Lung (tissue), 12 donors: ENCODE measurements around the gene RGS17. TPM values are rescaled to one million over a fixed set of nuclear protein-coding genes. Genes with fewer than 3 reads are reported as not detected.
"Not testable (repeated sequence)": the region's sequence is repeated elsewhere in the genome, so short reads cannot be mapped to it uniquely, and the experiment has no call there.

Experiments
- ATAC-seq: fragments of 200-7000 bp; cut with Tn5 transposase; one replicate; pipeline ENCODE4 v1.9.1; 2020; ENCODE audit warnings: moderate number of reproducible peaks; ENCODE audit not compliant: insufficient read depth, low FRiP score
- DNase-seq, 3 donors: peaks; one replicate each; pipeline ENCODE4 v3.0.0-alpha.2; 2013 to 2017
- H3K27ac ChIP-seq, 2 donors: one replicate each; pipeline ENCODE4 v1.5.1; 2013; ENCODE audit warnings: mild to moderate bottlenecking in 2 of 2, moderate library complexity in 2 of 2, control low read depth in 1 of 2, inconsistent platforms in 1 of 2, low read depth in 1 of 2, low read length in 1 of 2
- H3K27me3 ChIP-seq, 3 donors: one replicate each; pipeline ENCODE4 v1.5.1; 2013; ENCODE audit warnings: low read length in 2 of 3; ENCODE audit not compliant: control insufficient read depth in 3 of 3, insufficient read depth in 3 of 3
- H3K36me3 ChIP-seq, 4 donors: one replicate each; pipeline ENCODE4 v1.5.1; 2013; ENCODE audit warnings: low read length in 4 of 4, mild to moderate bottlenecking in 1 of 4, moderate library complexity in 1 of 4; ENCODE audit not compliant: control insufficient read depth in 4 of 4, insufficient read depth in 4 of 4
- H3K4me1 ChIP-seq, 5 donors: one replicate each; pipeline ENCODE4 v1.5.1; 2013; ENCODE audit warnings: low read length in 5 of 5, mild to moderate bottlenecking in 2 of 5, moderate library complexity in 1 of 5; ENCODE audit not compliant: control insufficient read depth in 5 of 5, insufficient read depth in 5 of 5
- H3K4me3 ChIP-seq: one replicate; pipeline ENCODE4 v1.5.1; 2013; ENCODE audit warnings: mild to moderate bottlenecking, control low read depth, moderate library complexity
- H3K9ac ChIP-seq, 2 donors: one replicate each; pipeline ENCODE4 v1.5.1; 2013; ENCODE audit warnings: low read length in 2 of 2, control low read depth in 1 of 2; ENCODE audit not compliant: insufficient read depth in 1 of 2
- H3K9me3 ChIP-seq, 4 donors: one replicate each; pipeline ENCODE4 v1.5.1; 2013; ENCODE audit warnings: low read length in 3 of 4, mild to moderate bottlenecking in 1 of 4, moderate library complexity in 1 of 4; ENCODE audit not compliant: control insufficient read depth in 4 of 4, insufficient read depth in 3 of 4
- WGBS, 2 donors: extraction: QIAGEN DNeasy Blood & Tissue Kit; methylation state at CpG; one replicate each; pipeline ENCODE4 v1.1.7; 2013; 5-methylcytosine and 5-hydroxymethylcytosine counted together
- polyA plus RNA-seq, 2 donors: library from polyadenylated mRNA; stranded (reverse); fragments of 200-250 nt; gene quantifications; one replicate each; pipeline ENCODE4 v1.2.1, GENCODE V29; 2013
- total RNA-seq, 2 donors: library from RNA; depleted of rRNA in 1 of 2; stranded (reverse); fragments of >200 nt in 1 of 2; gene quantifications; one replicate each; pipeline ENCODE4 v1.2.1, GENCODE V29; 2014 to 2021
- TF ChIP-seq, protein P1 (sequence below): IDR thresholded peaks from 2 replicates; pipeline ENCODE4 v1.5.1; 2012; ENCODE audit warnings: mild to moderate bottlenecking; ENCODE audit errors: control extremely low read depth, extremely low read depth
- donor health status: control.
- donor health status: control.
- donor health status: Bipolar disorder and iron deficiency.
- donor health status: healthy.
- donor health status: DM: yes; HTN: yes; CAD: no.

RGS17 gene
- total and polyA plus RNA-seq, 4 donors: 0.17 to 1.7 (median 0.41) TPM

- Histone ChIP-seq H3K27ac (no peak overlapping the region), H3K36me3 (peaks cover 3 to 40% (median 21%) of the 10 kb centered on the region in 4 donors), H3K4me1 (peaks cover 0 to 6% (median 3%) of the 10 kb centered on the region in 5 donors), H3K9ac (no peak overlapping the region), H3K27me3 (no peaks in the 10 kb centered on the region), H3K9me3 (no peaks in the 10 kb centered on the region), H3K4me3 (no peak overlapping the region)
- TF ChIP-seq, protein P1, sequence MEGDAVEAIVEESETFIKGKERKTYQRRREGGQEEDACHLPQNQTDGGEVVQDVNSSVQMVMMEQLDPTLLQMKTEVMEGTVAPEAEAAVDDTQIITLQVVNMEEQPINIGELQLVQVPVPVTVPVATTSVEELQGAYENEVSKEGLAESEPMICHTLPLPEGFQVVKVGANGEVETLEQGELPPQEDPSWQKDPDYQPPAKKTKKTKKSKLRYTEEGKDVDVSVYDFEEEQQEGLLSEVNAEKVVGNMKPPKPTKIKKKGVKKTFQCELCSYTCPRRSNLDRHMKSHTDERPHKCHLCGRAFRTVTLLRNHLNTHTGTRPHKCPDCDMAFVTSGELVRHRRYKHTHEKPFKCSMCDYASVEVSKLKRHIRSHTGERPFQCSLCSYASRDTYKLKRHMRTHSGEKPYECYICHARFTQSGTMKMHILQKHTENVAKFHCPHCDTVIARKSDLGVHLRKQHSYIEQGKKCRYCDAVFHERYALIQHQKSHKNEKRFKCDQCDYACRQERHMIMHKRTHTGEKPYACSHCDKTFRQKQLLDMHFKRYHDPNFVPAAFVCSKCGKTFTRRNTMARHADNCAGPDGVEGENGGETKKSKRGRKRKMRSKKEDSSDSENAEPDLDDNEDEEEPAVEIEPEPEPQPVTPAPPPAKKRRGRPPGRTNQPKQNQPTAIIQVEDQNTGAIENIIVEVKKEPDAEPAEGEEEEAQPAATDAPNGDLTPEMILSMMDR: no peak
- WGBS, 2 donors: 46 to 62% methylated on average over 4 of the region's 4 CpGs
- ATAC-seq (peak; percentile 47), DNase-seq (no peak)
These were observed 155.7 kb downstream of the RGS17 start for GRCh38 chr6:152975204-152975915.

DNA sequence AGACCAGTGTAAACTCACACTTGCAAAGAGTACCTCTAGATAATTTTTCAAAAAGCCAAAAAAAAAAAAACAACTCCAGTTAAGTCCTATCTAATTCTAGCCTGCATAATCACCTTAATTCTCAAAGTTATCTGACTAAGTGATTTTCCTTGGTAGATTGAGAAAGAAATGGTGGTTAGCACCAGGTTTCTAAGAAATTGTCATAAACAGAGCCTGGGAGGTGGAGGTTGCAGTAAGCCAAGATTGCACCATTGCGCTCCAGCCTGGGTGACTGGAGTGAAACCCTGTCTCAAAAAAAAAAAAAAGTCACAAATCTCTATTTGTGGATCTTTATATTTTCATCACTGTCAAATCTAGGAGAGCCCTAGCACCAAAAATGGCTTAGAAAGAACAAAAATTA, 157.2 kb downstream of the RGS17 start:
- no peak overlapping the region for H3K27ac ChIP-seq
- H3K27me3 ChIP-seq: no peaks in the 10 kb centered on the region
- no peak overlapping the region for H3K4me3 ChIP-seq
- ATAC-seq: no peak
- peaks cover 0 to 4% (median 1%) of the 10 kb centered on the region in 4 donors for H3K9me3 ChIP-seq
- H3K9ac ChIP-seq: no peak overlapping the region
- H3K36me3 ChIP-seq: peaks cover 3 to 50% (median 31%) of the 10 kb centered on the region in 4 donors
- H3K4me1 ChIP-seq: peaks cover 0 to 2% (median 0%) of the 10 kb centered on the region in 5 donors
- no peak for DNase-seq
- TF ChIP-seq, protein P1: no peak
- 76 to 86% methylated on average over 1 of the region's 1 CpG for WGBS, 2 donors

GRCh38 chr6:152969688-152970418, 161.2 kb downstream of the RGS17 start:
- Histone ChIP-seq H3K4me1 (peaks cover 0 to under 1% (median 0%) of the 10 kb centered on the region in 5 donors), H3K4me3 (no peak overlapping the region), H3K27ac (no peak overlapping the region), H3K9me3 (peaks cover 0 to 6% (median 2%) of the 10 kb centered on the region in 4 donors), H3K36me3 (peaks cover 2 to 42% (median 27%) of the 10 kb centered on the region in 4 donors), H3K9ac (no peak overlapping the region), H3K27me3 (no peaks in the 10 kb centered on the region)
- 98% methylated on average over 6 of the region's 6 CpGs for WGBS, 2 donors
- DNase-seq (no peak), ATAC-seq (no peak)
- TF ChIP-seq, protein P1: no peak

GRCh38 chr6:152966168-152966894, 164.8 kb downstream of the RGS17 start:
- H3K9me3 ChIP-seq, H3K4me3 ChIP-seq, H3K4me1 ChIP-seq, ATAC-seq, DNase-seq, H3K27me3 ChIP-seq, H3K27ac ChIP-seq, H3K9ac ChIP-seq: not testable (repeated sequence)
- peaks cover 0 to 18% (median 15%) of the 10 kb centered on the region in 4 donors for H3K36me3 ChIP-seq
- WGBS, 2 donors: 92 to 99% methylated on average over 10 to 15 of the region's 15 CpGs
